C4-2B (cell line): Measurements from ENCODE around the gene JMJD8.

ENCODE experiments used
- ZFX ChIP-seq: fragments of 450-650 bp; IDR thresholded peaks from 2 replicates; pipeline ENCODE4 v1.6.1; 2017
- TF ChIP-seq, protein P1 (sequence below): fragments of 450-650 bp; conservative IDR thresholded peaks from 2 replicates; pipeline ENCODE4 v1.5.1; 2017; ENCODE audit warnings: mild to moderate bottlenecking

- TF ChIP-seq, protein P1, sequence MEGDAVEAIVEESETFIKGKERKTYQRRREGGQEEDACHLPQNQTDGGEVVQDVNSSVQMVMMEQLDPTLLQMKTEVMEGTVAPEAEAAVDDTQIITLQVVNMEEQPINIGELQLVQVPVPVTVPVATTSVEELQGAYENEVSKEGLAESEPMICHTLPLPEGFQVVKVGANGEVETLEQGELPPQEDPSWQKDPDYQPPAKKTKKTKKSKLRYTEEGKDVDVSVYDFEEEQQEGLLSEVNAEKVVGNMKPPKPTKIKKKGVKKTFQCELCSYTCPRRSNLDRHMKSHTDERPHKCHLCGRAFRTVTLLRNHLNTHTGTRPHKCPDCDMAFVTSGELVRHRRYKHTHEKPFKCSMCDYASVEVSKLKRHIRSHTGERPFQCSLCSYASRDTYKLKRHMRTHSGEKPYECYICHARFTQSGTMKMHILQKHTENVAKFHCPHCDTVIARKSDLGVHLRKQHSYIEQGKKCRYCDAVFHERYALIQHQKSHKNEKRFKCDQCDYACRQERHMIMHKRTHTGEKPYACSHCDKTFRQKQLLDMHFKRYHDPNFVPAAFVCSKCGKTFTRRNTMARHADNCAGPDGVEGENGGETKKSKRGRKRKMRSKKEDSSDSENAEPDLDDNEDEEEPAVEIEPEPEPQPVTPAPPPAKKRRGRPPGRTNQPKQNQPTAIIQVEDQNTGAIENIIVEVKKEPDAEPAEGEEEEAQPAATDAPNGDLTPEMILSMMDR: no peak
- no peak for TF ChIP-seq ZFX
Measured at GRCh38 chr16:672371-672770, 11.8 kb downstream of the JMJD8 start.
